GM23338 (cell line): ENCODE data around the gene ZYG11A. TPM values are rescaled to one million over a fixed set of nuclear protein-coding genes. Genes with fewer than 3 reads are reported as not detected.

Experiments
- ATAC-seq: fragments of 200-7000 bp; cut with Tn5 transposase; 3 replicates; pipeline ENCODE4 v1.9.1; 2020
- DNase-seq: peaks from one replicate; pipeline ENCODE4 v3.0.0-alpha.2; 2015; ENCODE audit warnings: low spot score
- H2AFZ ChIP-seq: fragments of 200-600 bp; sonication (generic); 2 replicates; pipeline ENCODE4 v1.8.0; 2016; ENCODE audit warnings: antibody characterized with exemption, mild to moderate bottlenecking, moderate library complexity
- H3F3A ChIP-seq: fragments of 200-600 bp; sonication (generic); replicated peaks from 2 replicates; pipeline ENCODE4 v1.8.0; 2017; ENCODE audit warnings: antibody characterized with exemption, mixed run types, low read depth
- H3K27ac ChIP-seq: fragments of 200-600 bp; sonication (generic); 2 replicates; pipeline ENCODE4 v1.6.1; 2016; ENCODE audit warnings: low read depth
- H3K27me3 ChIP-seq: fragments of 200-600 bp; sonication (generic); 2 replicates; pipeline ENCODE4 v1.8.0; 2016; ENCODE audit warnings: mild to moderate bottlenecking, mixed run types, moderate library complexity; ENCODE audit not compliant: insufficient read depth
- H3K36me3 ChIP-seq: fragments of 200-600 bp; sonication (generic); 2 replicates; pipeline ENCODE4 v1.8.0; 2016; ENCODE audit warnings: mild to moderate bottlenecking; ENCODE audit not compliant: insufficient read depth
- H3K4me1 ChIP-seq: fragments of 200-600 bp; sonication (generic); 2 replicates; pipeline ENCODE4 v1.8.0; 2016; ENCODE audit warnings: mild to moderate bottlenecking, moderate library complexity; ENCODE audit not compliant: insufficient read depth
- H3K4me2 ChIP-seq: fragments of 200-600 bp; sonication (generic); 2 replicates; pipeline ENCODE4 v1.7.1; 2017; ENCODE audit warnings: mixed run types
- H3K4me3 ChIP-seq: fragments of 200-600 bp; sonication (generic); 2 replicates; pipeline ENCODE4 v1.6.1; 2016; ENCODE audit warnings: mixed run types
- H3K79me2 ChIP-seq: fragments of 200-600 bp; sonication (generic); replicated peaks from 2 replicates; pipeline ENCODE4 v1.8.0; 2017; ENCODE audit warnings: mild to moderate bottlenecking; ENCODE audit not compliant: insufficient read depth
- H3K9me2 ChIP-seq: fragments of 200-600 bp; sonication (generic); 2 replicates; pipeline ENCODE4 v1.8.0; 2017; ENCODE audit not compliant: insufficient read depth
- H4K20me1 ChIP-seq: fragments of 200-600 bp; sonication (generic); replicated peaks from 2 replicates; pipeline ENCODE4 v1.8.0; 2017; ENCODE audit warnings: mild to moderate bottlenecking; ENCODE audit not compliant: insufficient read depth
- H3K27ac Mint-ChIP-seq: 2 replicates; pipeline ENCODE4 v1.8.0; 2020; ENCODE audit warnings: inconsistent platforms, mild to moderate bottlenecking, moderate library complexity, mixed read lengths
- H3K27me3 Mint-ChIP-seq: 3 replicates; pipeline ENCODE4 v1.8.0; 2022; ENCODE audit warnings: low read depth, mild to moderate bottlenecking, moderate library complexity, mixed read lengths, inconsistent platforms; ENCODE audit not compliant: insufficient read depth, poor library complexity
- H3K36me3 Mint-ChIP-seq: 3 replicates; pipeline ENCODE4 v1.8.0; 2021; ENCODE audit warnings: low read depth, mild to moderate bottlenecking, inconsistent platforms, moderate library complexity, mixed read lengths
- H3K4me1 Mint-ChIP-seq: 3 replicates; pipeline ENCODE4 v1.8.0; 2020; ENCODE audit warnings: mild to moderate bottlenecking, inconsistent platforms, mixed read lengths
- H3K4me3 Mint-ChIP-seq: 3 replicates; pipeline ENCODE4 v1.8.0; 2021; ENCODE audit warnings: moderate library complexity, mild to moderate bottlenecking, inconsistent platforms, mixed read lengths
- H3K9me3 Mint-ChIP-seq: 3 replicates; pipeline ENCODE4 v1.8.0; 2020; ENCODE audit warnings: moderate library complexity, mild to moderate bottlenecking, inconsistent platforms, mixed read lengths
- CREB1 ChIP-seq: fragments of 250-450 bp; sonication (Bioruptor Pico); IDR thresholded peaks from 2 replicates; pipeline ENCODE4 v1.5.0; 2020; ENCODE audit warnings: low read depth, mild to moderate bottlenecking, moderate library complexity
- CTCF ChIP-seq, 2 experiments: fragments of 200-600 bp in 1 of 2; sonication (generic) in 1 of 2; conservative IDR thresholded peaks; 2 replicates each; pipeline versions ENCODE4 v1.5.1 to v1.6.1; 2016 to 2017; ENCODE audit warnings: antibody characterized with exemption in 2 of 2, low read depth in 2 of 2, mild to moderate bottlenecking in 2 of 2, moderate library complexity in 1 of 2
- JUNB ChIP-seq: IDR thresholded peaks from one replicate; pipeline ENCODE4 v1.6.1; 2016; ENCODE audit warnings: antibody characterized with exemption; ENCODE audit not compliant: unreplicated experiment
- NANOG ChIP-seq: IDR thresholded peaks from 2 replicates; pipeline ENCODE4 v1.6.1; 2016; ENCODE audit warnings: antibody characterized with exemption, borderline replicate concordance
- REST ChIP-seq: IDR thresholded peaks from one replicate; pipeline ENCODE4 v1.6.1; 2018; ENCODE audit warnings: antibody characterized with exemption; ENCODE audit not compliant: unreplicated experiment
- STAT1 ChIP-seq: IDR thresholded peaks from one replicate; pipeline ENCODE4 v1.6.1; 2016; ENCODE audit warnings: antibody characterized with exemption; ENCODE audit not compliant: unreplicated experiment
- ZNF114 ChIP-seq: fragments of 250-450 bp; sonication (Bioruptor Pico); IDR thresholded peaks from 2 replicates; pipeline ENCODE4 v1.5.0; 2020; ENCODE audit warnings: mild to moderate bottlenecking, moderate library complexity
- polyA plus RNA-seq: library from polyadenylated mRNA; unstranded; fragments of >200 nt; fragmentation: Nextera tagmentation; extraction: Ambion mirVana; gene quantifications from 2 replicates; pipeline ENCODE4 v1.2.1, GENCODE V29; 2016
- total RNA-seq: library from RNA; depleted of rRNA; stranded (reverse); fragments of >200 nt; shearing (Covaris generic); gene quantifications from 2 replicates; pipeline ENCODE4 v1.2.3, GENCODE V29; 2014
- TF ChIP-seq, protein P1 (sequence below): fragments of 250-450 bp; sonication (Bioruptor Pico); IDR thresholded peaks from 2 replicates; pipeline ENCODE4 v1.5.0; 2020; ENCODE audit warnings: mild to moderate bottlenecking, moderate library complexity

The ZYG11A gene
- total and polyA plus RNA-seq, 2 experiments from 2014 or later: 1.3 to 4.8 TPM

- Histone ChIP-seq H3K36me3 (no peaks in the 10 kb centered on the region), H3K4me3 (no peak overlapping the region), H2AFZ (no peak overlapping the region), H3F3A (no peaks in the 10 kb centered on the region), H3K4me2 (no peak overlapping the region), H3K4me1 (peaks cover 26% of the 10 kb centered on the region), H3K79me2 (no peaks in the 10 kb centered on the region), H3K27me3 (no peaks in the 10 kb centered on the region), H3K9me2 (no peaks in the 10 kb centered on the region), H3K27ac (no peak overlapping the region), H4K20me1 (no peaks in the 10 kb centered on the region)
- H3K36me3 Mint-ChIP-seq: no peaks in the 10 kb centered on the region; the same call in 2 of the 3 replicates
- no peak overlapping the region for H3K27ac Mint-ChIP-seq
- no peak for TF ChIP-seq ZNF114 (CRISPR knock-in tag)
- TF ChIP-seq, protein P1, sequence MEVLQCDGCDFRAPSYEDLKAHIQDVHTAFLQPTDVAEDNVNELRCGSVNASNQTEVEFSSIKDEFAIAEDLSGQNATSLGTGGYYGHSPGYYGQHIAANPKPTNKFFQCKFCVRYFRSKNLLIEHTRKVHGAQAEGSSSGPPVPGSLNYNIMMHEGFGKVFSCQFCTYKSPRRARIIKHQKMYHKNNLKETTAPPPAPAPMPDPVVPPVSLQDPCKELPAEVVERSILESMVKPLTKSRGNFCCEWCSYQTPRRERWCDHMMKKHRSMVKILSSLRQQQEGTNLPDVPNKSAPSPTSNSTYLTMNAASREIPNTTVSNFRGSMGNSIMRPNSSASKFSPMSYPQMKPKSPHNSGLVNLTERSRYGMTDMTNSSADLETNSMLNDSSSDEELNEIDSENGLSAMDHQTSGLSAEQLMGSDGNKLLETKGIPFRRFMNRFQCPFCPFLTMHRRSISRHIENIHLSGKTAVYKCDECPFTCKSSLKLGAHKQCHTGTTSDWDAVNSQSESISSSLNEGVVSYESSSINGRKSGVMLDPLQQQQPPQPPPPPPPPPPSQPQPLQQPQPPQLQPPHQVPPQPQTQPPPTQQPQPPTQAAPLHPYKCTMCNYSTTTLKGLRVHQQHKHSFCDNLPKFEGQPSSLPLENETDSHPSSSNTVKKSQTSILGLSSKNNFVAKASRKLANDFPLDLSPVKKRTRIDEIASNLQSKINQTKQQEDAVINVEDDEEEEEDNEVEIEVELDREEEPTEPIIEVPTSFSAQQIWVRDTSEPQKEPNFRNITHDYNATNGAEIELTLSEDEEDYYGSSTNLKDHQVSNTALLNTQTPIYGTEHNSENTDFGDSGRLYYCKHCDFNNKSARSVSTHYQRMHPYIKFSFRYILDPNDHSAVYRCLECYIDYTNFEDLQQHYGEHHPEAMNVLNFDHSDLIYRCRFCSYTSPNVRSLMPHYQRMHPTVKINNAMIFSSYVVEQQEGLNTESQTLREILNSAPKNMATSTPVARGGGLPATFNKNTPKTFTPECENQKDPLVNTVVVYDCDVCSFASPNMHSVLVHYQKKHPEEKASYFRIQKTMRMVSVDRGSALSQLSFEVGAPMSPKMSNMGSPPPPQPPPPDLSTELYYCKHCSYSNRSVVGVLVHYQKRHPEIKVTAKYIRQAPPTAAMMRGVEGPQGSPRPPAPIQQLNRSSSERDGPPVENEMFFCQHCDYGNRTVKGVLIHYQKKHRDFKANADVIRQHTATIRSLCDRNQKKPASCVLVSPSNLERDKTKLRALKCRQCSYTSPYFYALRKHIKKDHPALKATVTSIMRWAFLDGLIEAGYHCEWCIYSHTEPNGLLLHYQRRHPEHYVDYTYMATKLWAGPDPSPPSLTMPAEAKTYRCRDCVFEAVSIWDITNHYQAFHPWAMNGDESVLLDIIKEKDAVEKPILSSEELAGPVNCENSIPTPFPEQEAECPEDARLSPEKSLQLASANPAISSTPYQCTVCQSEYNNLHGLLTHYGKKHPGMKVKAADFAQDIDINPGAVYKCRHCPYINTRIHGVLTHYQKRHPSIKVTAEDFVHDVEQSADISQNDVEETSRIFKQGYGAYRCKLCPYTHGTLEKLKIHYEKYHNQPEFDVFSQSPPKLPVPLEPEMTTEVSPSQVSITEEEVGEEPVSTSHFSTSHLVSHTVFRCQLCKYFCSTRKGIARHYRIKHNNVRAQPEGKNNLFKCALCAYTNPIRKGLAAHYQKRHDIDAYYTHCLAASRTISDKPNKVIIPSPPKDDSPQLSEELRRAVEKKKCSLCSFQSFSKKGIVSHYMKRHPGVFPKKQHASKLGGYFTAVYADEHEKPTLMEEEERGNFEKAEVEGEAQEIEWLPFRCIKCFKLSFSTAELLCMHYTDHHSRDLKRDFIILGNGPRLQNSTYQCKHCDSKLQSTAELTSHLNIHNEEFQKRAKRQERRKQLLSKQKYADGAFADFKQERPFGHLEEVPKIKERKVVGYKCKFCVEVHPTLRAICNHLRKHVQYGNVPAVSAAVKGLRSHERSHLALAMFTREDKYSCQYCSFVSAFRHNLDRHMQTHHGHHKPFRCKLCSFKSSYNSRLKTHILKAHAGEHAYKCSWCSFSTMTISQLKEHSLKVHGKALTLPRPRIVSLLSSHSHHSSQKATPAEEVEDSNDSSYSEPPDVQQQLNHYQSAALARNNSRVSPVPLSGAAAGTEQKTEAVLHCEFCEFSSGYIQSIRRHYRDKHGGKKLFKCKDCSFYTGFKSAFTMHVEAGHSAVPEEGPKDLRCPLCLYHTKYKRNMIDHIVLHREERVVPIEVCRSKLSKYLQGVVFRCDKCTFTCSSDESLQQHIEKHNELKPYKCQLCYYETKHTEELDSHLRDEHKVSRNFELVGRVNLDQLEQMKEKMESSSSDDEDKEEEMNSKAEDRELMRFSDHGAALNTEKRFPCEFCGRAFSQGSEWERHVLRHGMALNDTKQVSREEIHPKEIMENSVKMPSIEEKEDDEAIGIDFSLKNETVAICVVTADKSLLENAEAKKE (CRISPR knock-in tag): no peak
- no peak for TF ChIP-seq JUNB
- TF ChIP-seq CREB1 (CRISPR knock-in tag): no peak
- TF ChIP-seq STAT1: no peak
- ATAC-seq (no peak), DNase-seq (no peak)
- H3K4me3 Mint-ChIP-seq: no peak overlapping the region
- H3K27me3 Mint-ChIP-seq: no peaks in the 10 kb centered on the region
- H3K9me3 Mint-ChIP-seq: no peaks in the 10 kb centered on the region
- H3K4me1 Mint-ChIP-seq: peaks cover 2% of the 10 kb centered on the region; the same call in 2 of the 3 replicates
Measured at GRCh38 chr1:52880206-52880605, 37.6 kb downstream of the ZYG11A start.

DNA sequence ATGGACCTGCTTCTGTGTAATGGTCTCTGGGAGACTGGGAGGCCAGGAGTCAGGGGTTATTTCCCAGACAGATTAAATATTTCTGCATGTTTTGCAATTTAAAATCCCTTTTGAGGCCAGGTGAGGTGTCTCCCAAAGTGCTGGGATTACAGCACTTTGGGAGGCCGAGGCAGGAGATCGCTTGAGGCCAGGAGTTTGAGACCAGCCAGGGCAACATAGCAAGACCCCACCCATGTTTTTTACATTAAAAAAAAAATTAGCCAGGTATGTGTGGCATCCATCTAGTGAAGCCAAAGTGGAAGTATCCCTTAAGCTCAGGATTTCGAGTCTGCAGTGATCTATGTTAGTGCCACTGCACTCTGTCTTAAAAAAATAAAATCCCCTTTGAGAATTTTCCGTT lies 44.9 kb downstream of the ZYG11A start:
- Histone ChIP-seq H3K79me2 (no peaks in the 10 kb centered on the region), H3K9me2 (no peaks in the 10 kb centered on the region), H3K4me3 (no peak overlapping the region), H3K36me3 (no peaks in the 10 kb centered on the region), H3K4me2 (no peak overlapping the region), H4K20me1 (no peaks in the 10 kb centered on the region), H3K27ac (no peak overlapping the region), H3K4me1 (no peaks in the 10 kb centered on the region), H3K27me3 (no peaks in the 10 kb centered on the region), H3F3A (no peaks in the 10 kb centered on the region), H2AFZ (no peak overlapping the region)
- Mint-ChIP-seq H3K4me1 (no peaks in the 10 kb centered on the region), H3K36me3 (no peaks in the 10 kb centered on the region), H3K4me3 (no peak overlapping the region), H3K27me3 (peaks cover 2% of the 10 kb centered on the region), H3K27ac (no peak overlapping the region), H3K9me3 (no peaks in the 10 kb centered on the region)
- DNase-seq (no peak), ATAC-seq (no peak)
- TF ChIP-seq NANOG (no peak), REST (no peak), CTCF (conservative IDR thresholded peaks at IDR 0.05; ENCODE audit: low read depth in 2 of 2) (no peak), JUNB (no peak)
